Endothelial cell of umbilical vein (primary cell): Measurements from ENCODE around the gene C19orf85.

Experiments
- POLR2A ChIP-seq: IDR thresholded peaks from 2 replicates; pipeline ENCODE4 v1.6.1; 2012; ENCODE audit warnings: low read depth, mild to moderate bottlenecking, control low read depth, low read length
- POLR2AphosphoS5 ChIP-seq: IDR thresholded peaks from 2 replicates; pipeline ENCODE4 v1.6.1; 2012; ENCODE audit warnings: low read depth, mild to moderate bottlenecking, control low read depth, low read length, moderate library complexity; ENCODE audit not compliant: insufficient read depth
- TF ChIP-seq, protein P1 (sequence below), 2 donors: IDR thresholded peaks; 1 replicate in 1 of 2; 2 replicates in 1 of 2; pipeline ENCODE4 v1.5.1; 2011; ENCODE audit warnings: low read length in 2 of 2, mild to moderate bottlenecking in 2 of 2, moderate library complexity in 2 of 2, control low read depth in 1 of 2, inconsistent platforms in 1 of 2, low read depth in 1 of 2; ENCODE audit not compliant: insufficient read depth in 1 of 2; ENCODE audit errors: extremely low read depth in 1 of 2
- TF ChIP-seq, protein P2 (sequence below): IDR thresholded peaks from 2 replicates; pipeline ENCODE4 v1.6.1; 2011; ENCODE audit not compliant: insufficient read depth, insufficient read length

DNA sequence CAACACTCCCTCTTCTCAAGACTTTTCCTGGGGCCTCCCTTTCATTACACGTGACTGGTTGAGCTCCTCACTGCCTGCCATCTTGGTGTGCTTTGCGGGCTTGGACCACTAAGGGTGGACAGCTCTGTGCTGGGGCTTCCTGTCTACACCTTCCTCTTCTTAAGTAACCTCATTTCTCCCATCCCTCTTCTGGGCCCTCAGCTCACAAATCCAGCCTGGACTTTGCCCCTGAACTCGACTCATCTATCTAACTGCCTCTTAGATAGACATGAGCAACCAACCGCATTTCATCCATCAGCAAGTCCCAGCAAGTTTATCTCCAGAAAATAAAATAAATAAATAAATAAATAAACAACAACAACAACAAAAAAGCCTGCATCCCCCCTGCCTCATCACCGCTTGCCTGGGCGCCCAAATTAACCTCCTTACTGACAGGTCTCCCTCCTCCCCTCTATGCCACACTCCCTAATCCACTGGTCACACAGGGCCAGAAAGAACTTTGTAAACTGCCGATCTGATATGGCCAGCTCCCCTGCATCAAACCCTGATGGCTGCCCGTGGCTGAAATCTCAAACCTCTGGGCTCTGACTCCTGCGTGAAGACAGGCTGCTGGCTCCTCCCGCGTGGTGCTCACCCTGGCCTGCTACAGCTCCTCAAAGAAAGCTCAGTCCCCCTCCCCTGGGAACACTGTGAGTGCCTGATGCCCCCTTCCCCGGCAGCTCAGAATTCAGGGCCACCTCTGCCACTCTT lies 10.9 kb downstream of the C19orf85 start:
- TF ChIP-seq, protein P1, sequence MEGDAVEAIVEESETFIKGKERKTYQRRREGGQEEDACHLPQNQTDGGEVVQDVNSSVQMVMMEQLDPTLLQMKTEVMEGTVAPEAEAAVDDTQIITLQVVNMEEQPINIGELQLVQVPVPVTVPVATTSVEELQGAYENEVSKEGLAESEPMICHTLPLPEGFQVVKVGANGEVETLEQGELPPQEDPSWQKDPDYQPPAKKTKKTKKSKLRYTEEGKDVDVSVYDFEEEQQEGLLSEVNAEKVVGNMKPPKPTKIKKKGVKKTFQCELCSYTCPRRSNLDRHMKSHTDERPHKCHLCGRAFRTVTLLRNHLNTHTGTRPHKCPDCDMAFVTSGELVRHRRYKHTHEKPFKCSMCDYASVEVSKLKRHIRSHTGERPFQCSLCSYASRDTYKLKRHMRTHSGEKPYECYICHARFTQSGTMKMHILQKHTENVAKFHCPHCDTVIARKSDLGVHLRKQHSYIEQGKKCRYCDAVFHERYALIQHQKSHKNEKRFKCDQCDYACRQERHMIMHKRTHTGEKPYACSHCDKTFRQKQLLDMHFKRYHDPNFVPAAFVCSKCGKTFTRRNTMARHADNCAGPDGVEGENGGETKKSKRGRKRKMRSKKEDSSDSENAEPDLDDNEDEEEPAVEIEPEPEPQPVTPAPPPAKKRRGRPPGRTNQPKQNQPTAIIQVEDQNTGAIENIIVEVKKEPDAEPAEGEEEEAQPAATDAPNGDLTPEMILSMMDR (IDR thresholded peaks at IDR 0.05; ENCODE audit: extremely low read depth in 1 of 2, insufficient read depth in 1 of 2, low read depth in 1 of 2, low read length in 2 of 2) = no peak
- TF ChIP-seq POLR2A (no peak), POLR2AphosphoS5 (no peak)
- TF ChIP-seq, protein P2, sequence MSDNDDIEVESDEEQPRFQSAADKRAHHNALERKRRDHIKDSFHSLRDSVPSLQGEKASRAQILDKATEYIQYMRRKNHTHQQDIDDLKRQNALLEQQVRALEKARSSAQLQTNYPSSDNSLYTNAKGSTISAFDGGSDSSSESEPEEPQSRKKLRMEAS = no peak
